GM12891 (cell line): ENCODE data around the gene PRKCD.

Experiments
- PAX5 ChIP-seq: IDR thresholded peaks from 2 replicates; pipeline ENCODE4 v1.6.1; 2011; ENCODE audit warnings: low read length, moderate library complexity, mild to moderate bottlenecking; ENCODE audit not compliant: insufficient read depth, severe bottlenecking
- POLR2A ChIP-seq: IDR thresholded peaks from 2 replicates; pipeline ENCODE4 v1.6.1; 2011; ENCODE audit warnings: low read depth, low read length, control low read depth
- POLR2AphosphoS5 ChIP-seq: IDR thresholded peaks from 2 replicates; pipeline ENCODE4 v1.6.1; 2011; ENCODE audit warnings: low read depth, low read length, control low read depth
- POU2F2 ChIP-seq: IDR thresholded peaks from 2 replicates; pipeline ENCODE4 v1.6.1; 2011; ENCODE audit warnings: low read depth, mild to moderate bottlenecking, control low read depth, low read length, moderate library complexity
- SPI1 ChIP-seq: IDR thresholded peaks from 2 replicates; pipeline ENCODE4 v1.6.1; 2011; ENCODE audit warnings: low read depth, low read length, control low read depth
- TAF1 ChIP-seq: IDR thresholded peaks from 2 replicates; pipeline ENCODE4 v1.6.1; 2011; ENCODE audit warnings: low read depth, low read length, control low read depth

DNA sequence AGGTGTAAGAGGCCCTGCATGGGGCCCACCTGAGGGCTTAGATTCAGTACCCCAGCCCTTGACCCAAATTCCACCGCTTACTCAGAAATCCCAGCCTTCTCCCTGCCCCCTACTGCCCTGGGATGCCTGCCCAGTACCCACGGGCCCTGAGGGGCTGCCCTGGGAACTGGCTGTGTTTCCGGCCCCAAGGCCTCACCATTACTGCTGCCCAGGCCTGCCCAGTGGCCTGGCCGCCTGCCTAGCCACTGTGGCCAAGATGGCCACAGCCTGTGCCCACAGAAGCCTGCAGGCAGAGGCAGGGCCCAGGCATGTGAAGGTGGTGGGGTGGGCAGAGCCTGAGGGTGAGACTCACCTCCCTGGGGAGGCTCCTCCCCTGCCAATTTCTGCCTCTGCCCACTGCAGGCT lies 6.1 kb upstream of the PRKCD start:
- TF ChIP-seq POLR2A (no peak), POU2F2 (no peak), POLR2AphosphoS5 (no peak), SPI1 (no peak), TAF1 (no peak), PAX5 (no peak)
